Measurements from ENCODE around the gene GPX3. TPM values are rescaled to one million over a fixed set of nuclear protein-coding genes. Genes with fewer than 3 reads are reported as not detected.

The GPX3 gene
- total and polyA plus RNA-seq, 2 experiments from 2014 or later: 28.0 to 48.9 TPM

DNA sequence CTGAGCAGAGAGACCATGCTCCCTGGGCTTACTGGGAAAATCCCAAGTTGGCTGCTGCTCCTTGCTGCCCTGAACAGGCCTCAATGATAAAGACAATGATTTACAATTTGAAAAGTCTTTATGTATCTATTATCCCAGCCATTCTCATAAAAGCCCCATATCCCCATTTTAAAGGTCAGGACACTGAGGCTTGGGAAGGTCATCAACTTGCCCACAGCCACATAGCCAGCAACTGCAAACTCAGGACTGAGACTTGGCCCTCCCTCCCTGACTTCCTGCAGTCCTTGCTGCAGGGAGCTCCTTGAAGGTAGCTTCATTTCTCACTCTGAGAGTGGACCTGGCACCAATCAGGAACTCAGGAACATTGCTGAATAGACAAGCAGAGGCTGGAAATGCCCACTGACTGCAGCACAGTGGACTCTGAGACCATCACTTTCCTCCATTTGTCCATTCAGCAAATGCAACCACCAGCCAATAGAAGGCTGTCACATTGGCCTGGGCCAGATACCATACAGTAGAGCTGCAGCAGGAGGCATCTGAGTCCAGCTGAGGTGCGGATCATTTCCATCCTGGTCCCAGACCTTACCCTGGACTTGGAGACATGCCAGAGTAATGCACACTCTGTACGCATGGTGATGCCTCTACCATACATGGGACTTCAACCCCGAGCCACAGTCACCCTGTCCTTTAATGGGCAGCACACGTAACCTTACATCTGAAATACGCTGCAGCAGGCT lies 42.2 kb downstream of the GPX3 start:
- no peaks in the 10 kb centered on the region for H3F3A ChIP-seq (replicated peaks; ENCODE audit: low read depth)
- DNase-seq (ENCODE audit: low spot score) (no peak), ATAC-seq (no peak)
- no peak overlapping the region for H3K4me2 ChIP-seq
- H4K20me1 ChIP-seq (replicated peaks; ENCODE audit: insufficient read depth): no peaks in the 10 kb centered on the region; the same call in 1 of the 2 replicates
- H3K4me1 ChIP-seq (ENCODE audit: insufficient read depth): no peaks in the 10 kb centered on the region
- Mint-ChIP-seq H3K4me3 (no peak overlapping the region), H3K27ac (no peak overlapping the region), H3K27me3 (ENCODE audit: insufficient read depth, low read depth, poor library complexity) (peaks cover 1% of the 10 kb centered on the region), H3K9me3 (no peaks in the 10 kb centered on the region), H3K36me3 (ENCODE audit: low read depth) (peaks cover 12% of the 10 kb centered on the region; the same call in 2 of the 3 replicates), H3K4me1 (peaks cover 11% of the 10 kb centered on the region)
- no peak overlapping the region for H3K27ac ChIP-seq (ENCODE audit: low read depth)
- no peak overlapping the region for H2AFZ ChIP-seq
- no peak for TF ChIP-seq EZH2phosphoT487 (IDR thresholded peaks at IDR 0.05; ENCODE audit: unreplicated experiment)
- TF ChIP-seq POLR2AphosphoS5 (IDR thresholded peaks at IDR 0.05; ENCODE audit: low read depth): no peak
- TF ChIP-seq ZNF331 (CRISPR knock-in tag; IDR thresholded peaks at IDR 0.05; ENCODE audit: low read depth): no peak
- TF ChIP-seq, protein P1, sequence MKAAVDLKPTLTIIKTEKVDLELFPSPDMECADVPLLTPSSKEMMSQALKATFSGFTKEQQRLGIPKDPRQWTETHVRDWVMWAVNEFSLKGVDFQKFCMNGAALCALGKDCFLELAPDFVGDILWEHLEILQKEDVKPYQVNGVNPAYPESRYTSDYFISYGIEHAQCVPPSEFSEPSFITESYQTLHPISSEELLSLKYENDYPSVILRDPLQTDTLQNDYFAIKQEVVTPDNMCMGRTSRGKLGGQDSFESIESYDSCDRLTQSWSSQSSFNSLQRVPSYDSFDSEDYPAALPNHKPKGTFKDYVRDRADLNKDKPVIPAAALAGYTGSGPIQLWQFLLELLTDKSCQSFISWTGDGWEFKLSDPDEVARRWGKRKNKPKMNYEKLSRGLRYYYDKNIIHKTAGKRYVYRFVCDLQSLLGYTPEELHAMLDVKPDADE (IDR thresholded peaks at IDR 0.05): no peak
- no peak for TF ChIP-seq JUNB (IDR thresholded peaks at IDR 0.05; ENCODE audit: unreplicated experiment)
- no peak for TF ChIP-seq CREB1 (CRISPR knock-in tag; IDR thresholded peaks at IDR 0.05; ENCODE audit: low read depth)
- TF ChIP-seq, protein P2, sequence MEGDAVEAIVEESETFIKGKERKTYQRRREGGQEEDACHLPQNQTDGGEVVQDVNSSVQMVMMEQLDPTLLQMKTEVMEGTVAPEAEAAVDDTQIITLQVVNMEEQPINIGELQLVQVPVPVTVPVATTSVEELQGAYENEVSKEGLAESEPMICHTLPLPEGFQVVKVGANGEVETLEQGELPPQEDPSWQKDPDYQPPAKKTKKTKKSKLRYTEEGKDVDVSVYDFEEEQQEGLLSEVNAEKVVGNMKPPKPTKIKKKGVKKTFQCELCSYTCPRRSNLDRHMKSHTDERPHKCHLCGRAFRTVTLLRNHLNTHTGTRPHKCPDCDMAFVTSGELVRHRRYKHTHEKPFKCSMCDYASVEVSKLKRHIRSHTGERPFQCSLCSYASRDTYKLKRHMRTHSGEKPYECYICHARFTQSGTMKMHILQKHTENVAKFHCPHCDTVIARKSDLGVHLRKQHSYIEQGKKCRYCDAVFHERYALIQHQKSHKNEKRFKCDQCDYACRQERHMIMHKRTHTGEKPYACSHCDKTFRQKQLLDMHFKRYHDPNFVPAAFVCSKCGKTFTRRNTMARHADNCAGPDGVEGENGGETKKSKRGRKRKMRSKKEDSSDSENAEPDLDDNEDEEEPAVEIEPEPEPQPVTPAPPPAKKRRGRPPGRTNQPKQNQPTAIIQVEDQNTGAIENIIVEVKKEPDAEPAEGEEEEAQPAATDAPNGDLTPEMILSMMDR (conservative IDR thresholded peaks at IDR 0.05; ENCODE audit: low read depth in 2 of 2): no peak
- TF ChIP-seq, protein P3, sequence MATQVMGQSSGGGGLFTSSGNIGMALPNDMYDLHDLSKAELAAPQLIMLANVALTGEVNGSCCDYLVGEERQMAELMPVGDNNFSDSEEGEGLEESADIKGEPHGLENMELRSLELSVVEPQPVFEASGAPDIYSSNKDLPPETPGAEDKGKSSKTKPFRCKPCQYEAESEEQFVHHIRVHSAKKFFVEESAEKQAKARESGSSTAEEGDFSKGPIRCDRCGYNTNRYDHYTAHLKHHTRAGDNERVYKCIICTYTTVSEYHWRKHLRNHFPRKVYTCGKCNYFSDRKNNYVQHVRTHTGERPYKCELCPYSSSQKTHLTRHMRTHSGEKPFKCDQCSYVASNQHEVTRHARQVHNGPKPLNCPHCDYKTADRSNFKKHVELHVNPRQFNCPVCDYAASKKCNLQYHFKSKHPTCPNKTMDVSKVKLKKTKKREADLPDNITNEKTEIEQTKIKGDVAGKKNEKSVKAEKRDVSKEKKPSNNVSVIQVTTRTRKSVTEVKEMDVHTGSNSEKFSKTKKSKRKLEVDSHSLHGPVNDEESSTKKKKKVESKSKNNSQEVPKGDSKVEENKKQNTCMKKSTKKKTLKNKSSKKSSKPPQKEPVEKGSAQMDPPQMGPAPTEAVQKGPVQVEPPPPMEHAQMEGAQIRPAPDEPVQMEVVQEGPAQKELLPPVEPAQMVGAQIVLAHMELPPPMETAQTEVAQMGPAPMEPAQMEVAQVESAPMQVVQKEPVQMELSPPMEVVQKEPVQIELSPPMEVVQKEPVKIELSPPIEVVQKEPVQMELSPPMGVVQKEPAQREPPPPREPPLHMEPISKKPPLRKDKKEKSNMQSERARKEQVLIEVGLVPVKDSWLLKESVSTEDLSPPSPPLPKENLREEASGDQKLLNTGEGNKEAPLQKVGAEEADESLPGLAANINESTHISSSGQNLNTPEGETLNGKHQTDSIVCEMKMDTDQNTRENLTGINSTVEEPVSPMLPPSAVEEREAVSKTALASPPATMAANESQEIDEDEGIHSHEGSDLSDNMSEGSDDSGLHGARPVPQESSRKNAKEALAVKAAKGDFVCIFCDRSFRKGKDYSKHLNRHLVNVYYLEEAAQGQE (IDR thresholded peaks at IDR 0.05; ENCODE audit: unreplicated experiment): no peak
- no peak for TF ChIP-seq ZNF114 (CRISPR knock-in tag; IDR thresholded peaks at IDR 0.05)
- no peak for TF ChIP-seq NANOG (IDR thresholded peaks at IDR 0.05; ENCODE audit: borderline replicate concordance)
- H3K79me2 ChIP-seq (replicated peaks; ENCODE audit: insufficient read depth): peaks cover 5% of the 10 kb centered on the region; the same call in 1 of the 2 replicates
- no peaks in the 10 kb centered on the region for H3K27me3 ChIP-seq (ENCODE audit: insufficient read depth)
- H3K36me3 ChIP-seq (ENCODE audit: insufficient read depth): no peaks in the 10 kb centered on the region
- H3K4me3 ChIP-seq: no peak overlapping the region
- H3K9me2 ChIP-seq (ENCODE audit: insufficient read depth): no peaks in the 10 kb centered on the region
